H1 (cell line): ENCODE results near the gene CDH10. TPM values are rescaled to one million over a fixed set of nuclear protein-coding genes. Genes with fewer than 3 reads are reported as not detected.

ENCODE experiments used
- BCL11A ChIP-seq, 2 experiments: IDR thresholded peaks; one replicate each; pipeline ENCODE4 v1.6.1; 2011; ENCODE audit warnings: low read depth in 2 of 2, low read length in 2 of 2, mild to moderate bottlenecking in 2 of 2
- EZH2 ChIP-seq: fragments of 200-600 bp; sonication (generic); IDR thresholded peaks from 2 replicates; pipeline ENCODE4 v1.7.1; 2012; ENCODE audit warnings: low read depth, mild to moderate bottlenecking, moderate library complexity, low read length, inconsistent platforms; ENCODE audit not compliant: severe bottlenecking
- MAX ChIP-seq: IDR thresholded peaks from 2 replicates; pipeline ENCODE4 v1.6.1; 2012; ENCODE audit warnings: inconsistent platforms
- polyA plus RNA-seq, 7 experiments: library from polyadenylated mRNA; depleted of rRNA in 3 of 7; stranded (reverse) in 5 of 7; unstranded in 2 of 7; fragments of >200 nt in 5 of 7; fragments of 200-250 nt in 2 of 7; gene quantifications; 1 replicate in 5 of 7; 2 replicates in 1 of 7; 4 replicates in 1 of 7; pipeline versions ENCODE4 v1.2.1 to v1.2.3, GENCODE V29; 2011 to 2013; ENCODE audit warnings: missing spikeins in 2 of 7, mixed read lengths in 2 of 7
- total RNA-seq: library from RNA; stranded (reverse); fragmentation: NEBNext Ultra II Directional; extraction: Animal tissue kit (Norgen Biotek cat#: 25700); gene quantifications from 2 replicates; pipeline ENCODE4 v1.2.1, GENCODE V29; 2021
- TF ChIP-seq, protein P1 (sequence below): IDR thresholded peaks from 2 replicates; pipeline ENCODE4 v1.6.1; 2011; ENCODE audit warnings: low read length, improper control_type of control experiment

CDH10 gene
- total and polyA plus RNA-seq, 2 of the 8 experiments (the other 6 are each of a cell fraction or from before 2014, with no cell fraction given) = 0.11 TPM; not detected in 1

- TF ChIP-seq EZH2 = no peak
- TF ChIP-seq MAX = no peak
- no peak for TF ChIP-seq BCL11A (IDR thresholded peaks at IDR 0.05; ENCODE audit: low read depth in 2 of 2, low read length in 2 of 2)
- TF ChIP-seq, protein P1, sequence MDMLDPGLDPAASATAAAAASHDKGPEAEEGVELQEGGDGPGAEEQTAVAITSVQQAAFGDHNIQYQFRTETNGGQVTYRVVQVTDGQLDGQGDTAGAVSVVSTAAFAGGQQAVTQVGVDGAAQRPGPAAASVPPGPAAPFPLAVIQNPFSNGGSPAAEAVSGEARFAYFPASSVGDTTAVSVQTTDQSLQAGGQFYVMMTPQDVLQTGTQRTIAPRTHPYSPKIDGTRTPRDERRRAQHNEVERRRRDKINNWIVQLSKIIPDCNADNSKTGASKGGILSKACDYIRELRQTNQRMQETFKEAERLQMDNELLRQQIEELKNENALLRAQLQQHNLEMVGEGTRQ = no peak
- TF ChIP-seq, all 59 proteins: peak for 0
Observed at GRCh38 chr5:24589566-24589965, 55.2 kb downstream of the CDH10 start (continued).
